GM23338 (cell line): ENCODE results near the gene RPL10A. TPM values are rescaled to one million over a fixed set of nuclear protein-coding genes. Genes with fewer than 3 reads are reported as not detected.

ENCODE experiments used
- ATAC-seq: fragments of 200-7000 bp; cut with Tn5 transposase; 3 replicates; pipeline ENCODE4 v1.9.1; 2020
- DNase-seq: peaks from one replicate; pipeline ENCODE4 v3.0.0-alpha.2; 2015; ENCODE audit warnings: low spot score
- H2AFZ ChIP-seq: fragments of 200-600 bp; sonication (generic); 2 replicates; pipeline ENCODE4 v1.8.0; 2016; ENCODE audit warnings: antibody characterized with exemption, mild to moderate bottlenecking, moderate library complexity
- H3F3A ChIP-seq: fragments of 200-600 bp; sonication (generic); replicated peaks from 2 replicates; pipeline ENCODE4 v1.8.0; 2017; ENCODE audit warnings: antibody characterized with exemption, mixed run types, low read depth
- H3K27ac ChIP-seq: fragments of 200-600 bp; sonication (generic); 2 replicates; pipeline ENCODE4 v1.6.1; 2016; ENCODE audit warnings: low read depth
- H3K27me3 ChIP-seq: fragments of 200-600 bp; sonication (generic); 2 replicates; pipeline ENCODE4 v1.8.0; 2016; ENCODE audit warnings: mild to moderate bottlenecking, mixed run types, moderate library complexity; ENCODE audit not compliant: insufficient read depth
- H3K36me3 ChIP-seq: fragments of 200-600 bp; sonication (generic); 2 replicates; pipeline ENCODE4 v1.8.0; 2016; ENCODE audit warnings: mild to moderate bottlenecking; ENCODE audit not compliant: insufficient read depth
- H3K4me1 ChIP-seq: fragments of 200-600 bp; sonication (generic); 2 replicates; pipeline ENCODE4 v1.8.0; 2016; ENCODE audit warnings: mild to moderate bottlenecking, moderate library complexity; ENCODE audit not compliant: insufficient read depth
- H3K4me2 ChIP-seq: fragments of 200-600 bp; sonication (generic); 2 replicates; pipeline ENCODE4 v1.7.1; 2017; ENCODE audit warnings: mixed run types
- H3K4me3 ChIP-seq: fragments of 200-600 bp; sonication (generic); 2 replicates; pipeline ENCODE4 v1.6.1; 2016; ENCODE audit warnings: mixed run types
- H3K79me2 ChIP-seq: fragments of 200-600 bp; sonication (generic); replicated peaks from 2 replicates; pipeline ENCODE4 v1.8.0; 2017; ENCODE audit warnings: mild to moderate bottlenecking; ENCODE audit not compliant: insufficient read depth
- H3K9me2 ChIP-seq: fragments of 200-600 bp; sonication (generic); 2 replicates; pipeline ENCODE4 v1.8.0; 2017; ENCODE audit not compliant: insufficient read depth
- H4K20me1 ChIP-seq: fragments of 200-600 bp; sonication (generic); replicated peaks from 2 replicates; pipeline ENCODE4 v1.8.0; 2017; ENCODE audit warnings: mild to moderate bottlenecking; ENCODE audit not compliant: insufficient read depth
- H3K27ac Mint-ChIP-seq: 2 replicates; pipeline ENCODE4 v1.8.0; 2020; ENCODE audit warnings: inconsistent platforms, mild to moderate bottlenecking, moderate library complexity, mixed read lengths
- H3K27me3 Mint-ChIP-seq: 3 replicates; pipeline ENCODE4 v1.8.0; 2022; ENCODE audit warnings: low read depth, mild to moderate bottlenecking, moderate library complexity, mixed read lengths, inconsistent platforms; ENCODE audit not compliant: insufficient read depth, poor library complexity
- H3K36me3 Mint-ChIP-seq: 3 replicates; pipeline ENCODE4 v1.8.0; 2021; ENCODE audit warnings: low read depth, mild to moderate bottlenecking, inconsistent platforms, moderate library complexity, mixed read lengths
- H3K4me1 Mint-ChIP-seq: 3 replicates; pipeline ENCODE4 v1.8.0; 2020; ENCODE audit warnings: mild to moderate bottlenecking, inconsistent platforms, mixed read lengths
- H3K4me3 Mint-ChIP-seq: 3 replicates; pipeline ENCODE4 v1.8.0; 2021; ENCODE audit warnings: moderate library complexity, mild to moderate bottlenecking, inconsistent platforms, mixed read lengths
- H3K9me3 Mint-ChIP-seq: 3 replicates; pipeline ENCODE4 v1.8.0; 2020; ENCODE audit warnings: moderate library complexity, mild to moderate bottlenecking, inconsistent platforms, mixed read lengths
- CREB1 ChIP-seq: fragments of 250-450 bp; sonication (Bioruptor Pico); IDR thresholded peaks from 2 replicates; pipeline ENCODE4 v1.5.0; 2020; ENCODE audit warnings: low read depth, mild to moderate bottlenecking, moderate library complexity
- CTCF ChIP-seq, 2 experiments: fragments of 200-600 bp in 1 of 2; sonication (generic) in 1 of 2; conservative IDR thresholded peaks; 2 replicates each; pipeline versions ENCODE4 v1.5.1 to v1.6.1; 2016 to 2017; ENCODE audit warnings: antibody characterized with exemption in 2 of 2, low read depth in 2 of 2, mild to moderate bottlenecking in 2 of 2, moderate library complexity in 1 of 2
- ETS1 ChIP-seq: IDR thresholded peaks from 2 replicates; pipeline ENCODE4 v1.6.1; 2016; ENCODE audit warnings: antibody characterized with exemption
- EZH2 ChIP-seq: fragments of 200-600 bp; sonication (generic); IDR thresholded peaks from one replicate; pipeline ENCODE4 v1.8.0; 2017; ENCODE audit warnings: antibody characterized with exemption, mild to moderate bottlenecking, low read depth; ENCODE audit not compliant: unreplicated experiment
- EZH2phosphoT487 ChIP-seq: fragments of 200-600 bp; sonication (generic); IDR thresholded peaks from one replicate; pipeline ENCODE4 v1.8.1; 2018; ENCODE audit warnings: antibody characterized with exemption; ENCODE audit not compliant: unreplicated experiment
- JUNB ChIP-seq: IDR thresholded peaks from one replicate; pipeline ENCODE4 v1.6.1; 2016; ENCODE audit warnings: antibody characterized with exemption; ENCODE audit not compliant: unreplicated experiment
- NANOG ChIP-seq: IDR thresholded peaks from 2 replicates; pipeline ENCODE4 v1.6.1; 2016; ENCODE audit warnings: antibody characterized with exemption, borderline replicate concordance
- POLR2AphosphoS5 ChIP-seq: IDR thresholded peaks from 2 replicates; pipeline ENCODE4 v1.6.1; 2016; ENCODE audit warnings: antibody characterized with exemption, low read depth
- REST ChIP-seq: IDR thresholded peaks from one replicate; pipeline ENCODE4 v1.6.1; 2018; ENCODE audit warnings: antibody characterized with exemption; ENCODE audit not compliant: unreplicated experiment
- STAT1 ChIP-seq: IDR thresholded peaks from one replicate; pipeline ENCODE4 v1.6.1; 2016; ENCODE audit warnings: antibody characterized with exemption; ENCODE audit not compliant: unreplicated experiment
- ZNF114 ChIP-seq: fragments of 250-450 bp; sonication (Bioruptor Pico); IDR thresholded peaks from 2 replicates; pipeline ENCODE4 v1.5.0; 2020; ENCODE audit warnings: mild to moderate bottlenecking, moderate library complexity
- ZNF331 ChIP-seq: fragments of 250-450 bp; sonication (Bioruptor Pico); IDR thresholded peaks from 2 replicates; pipeline ENCODE4 v1.5.0; 2020; ENCODE audit warnings: low read depth, mild to moderate bottlenecking, moderate library complexity
- ZNF462 ChIP-seq: fragments of 250-450 bp; sonication (Bioruptor Pico); IDR thresholded peaks from 2 replicates; pipeline ENCODE4 v1.5.0; 2020; ENCODE audit warnings: mild to moderate bottlenecking, moderate library complexity
- polyA plus RNA-seq: library from polyadenylated mRNA; unstranded; fragments of >200 nt; fragmentation: Nextera tagmentation; extraction: Ambion mirVana; gene quantifications from 2 replicates; pipeline ENCODE4 v1.2.1, GENCODE V29; 2016
- total RNA-seq: library from RNA; depleted of rRNA; stranded (reverse); fragments of >200 nt; shearing (Covaris generic); gene quantifications from 2 replicates; pipeline ENCODE4 v1.2.3, GENCODE V29; 2014

RPL10A gene
- total and polyA plus RNA-seq, 2 experiments from 2014 or later: 730 to 1,297 TPM

- Histone ChIP-seq H3K36me3 (0 out of 2 replicates have a peak, but pooled peaks cover 4% of the 10 kb centered on the region), H3K9me2 (no peaks in the 10 kb centered on the region), H3K4me3 (peak overlapping the region; percentile 83), H3K27ac (0 out of 2 replicates have a peak overlapping the region, but pooled peaks have one; percentile 6), H3K4me2 (peak overlapping the region; percentile 93), H3F3A (0 out of 2 replicates have a peak, but pooled peaks cover 3% of the 10 kb centered on the region), H3K4me1 (peaks cover 27% of the 10 kb centered on the region), H2AFZ (peak overlapping the region; percentile 96), H3K79me2 (peaks cover 6% of the 10 kb centered on the region; the same call in 1 of the 2 replicates), H3K27me3 (peaks cover 9% of the 10 kb centered on the region; the same call in 1 of the 2 replicates), H4K20me1 (no peaks in the 10 kb centered on the region; the same call in 1 of the 2 replicates)
- ATAC-seq: no peak
- TF ChIP-seq JUNB (no peak), ZNF462 (CRISPR knock-in tag) (no peak), POLR2AphosphoS5 (no peak), REST (no peak), CTCF (conservative IDR thresholded peaks at IDR 0.05; ENCODE audit: low read depth in 2 of 2) (no peak), EZH2 (no peak), EZH2phosphoT487 (no peak), ZNF331 (CRISPR knock-in tag) (no peak), NANOG (no peak), CREB1 (CRISPR knock-in tag) (no peak), ZNF114 (CRISPR knock-in tag) (no peak), ETS1 (no peak), STAT1 (no peak)
- Mint-ChIP-seq H3K4me1 (peaks cover 30% of the 10 kb centered on the region), H3K27me3 (peaks cover 9% of the 10 kb centered on the region), H3K4me3 (peak overlapping the region; percentile 74), H3K9me3 (no peaks in the 10 kb centered on the region), H3K27ac (no peak overlapping the region), H3K36me3 (peaks cover 13% of the 10 kb centered on the region)
- DNase-seq: peak; percentile 13
Observed at GRCh38 chr6:35451354-35452182, 16.6 kb upstream of the RPL10A start.
